Choroid plexus epithelial cell (primary cell): ENCODE data around the gene ACTBL2.

Source experiments
- DNase-seq: peaks from one replicate; pipeline ENCODE4 v3.0.0-alpha.2; 2010; ENCODE audit warnings: low read depth
- H3K4me3 ChIP-seq: 2 replicates; pipeline ENCODE4 v1.5.1; 2011; ENCODE audit warnings: low read depth, mild to moderate bottlenecking, control low read depth, low read length, moderate library complexity
- TF ChIP-seq, protein P1 (sequence below): conservative IDR thresholded peaks from 2 replicates; pipeline ENCODE4 v1.5.1; 2011; ENCODE audit warnings: low read depth, mild to moderate bottlenecking, control low read depth, inconsistent platforms, low read length, moderate library complexity

ACTBL2 gene

DNA sequence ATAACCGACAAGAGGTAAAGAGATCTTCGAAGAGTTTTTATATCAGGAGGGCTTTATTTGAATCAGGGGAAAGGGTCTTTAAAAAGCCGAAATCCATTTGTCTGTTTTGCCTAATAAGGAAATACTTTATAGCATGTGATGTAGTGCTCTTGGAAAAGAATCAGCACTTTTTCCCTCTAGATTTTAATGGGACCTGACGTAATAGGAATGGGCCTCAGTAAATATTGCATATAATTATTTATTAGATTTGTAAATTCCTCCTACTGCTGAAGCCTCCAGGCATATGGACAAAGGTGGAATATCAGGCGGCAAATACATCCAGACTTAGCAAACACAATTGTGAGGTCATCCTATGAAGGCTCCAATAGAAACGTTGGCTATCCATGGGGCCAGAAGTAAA is 50.9 kb downstream of the ACTBL2 start:
- TF ChIP-seq, protein P1, sequence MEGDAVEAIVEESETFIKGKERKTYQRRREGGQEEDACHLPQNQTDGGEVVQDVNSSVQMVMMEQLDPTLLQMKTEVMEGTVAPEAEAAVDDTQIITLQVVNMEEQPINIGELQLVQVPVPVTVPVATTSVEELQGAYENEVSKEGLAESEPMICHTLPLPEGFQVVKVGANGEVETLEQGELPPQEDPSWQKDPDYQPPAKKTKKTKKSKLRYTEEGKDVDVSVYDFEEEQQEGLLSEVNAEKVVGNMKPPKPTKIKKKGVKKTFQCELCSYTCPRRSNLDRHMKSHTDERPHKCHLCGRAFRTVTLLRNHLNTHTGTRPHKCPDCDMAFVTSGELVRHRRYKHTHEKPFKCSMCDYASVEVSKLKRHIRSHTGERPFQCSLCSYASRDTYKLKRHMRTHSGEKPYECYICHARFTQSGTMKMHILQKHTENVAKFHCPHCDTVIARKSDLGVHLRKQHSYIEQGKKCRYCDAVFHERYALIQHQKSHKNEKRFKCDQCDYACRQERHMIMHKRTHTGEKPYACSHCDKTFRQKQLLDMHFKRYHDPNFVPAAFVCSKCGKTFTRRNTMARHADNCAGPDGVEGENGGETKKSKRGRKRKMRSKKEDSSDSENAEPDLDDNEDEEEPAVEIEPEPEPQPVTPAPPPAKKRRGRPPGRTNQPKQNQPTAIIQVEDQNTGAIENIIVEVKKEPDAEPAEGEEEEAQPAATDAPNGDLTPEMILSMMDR = no peak
- no peak overlapping the region for H3K4me3 ChIP-seq
- DNase-seq = no peak
